WTC11 (cell line): ENCODE results near the gene SAP30BP. TPM values are rescaled to one million over a fixed set of nuclear protein-coding genes. Genes with fewer than 3 reads are reported as not detected.

Experiments
- ATAC-seq: fragments of 200-7000 bp; cut with Tn5 transposase; 2 replicates; pipeline ENCODE4 v1.10.0; 2021; ENCODE audit warnings: mild to moderate bottlenecking, moderate library complexity
- CTCF ChIA-PET: fragments of 300-600 bp; sonication (Branson Sonifier 250); formaldehyde crosslinking; loops from one replicate; lab custom pipeline; 2021; ENCODE audit warnings: antibody characterized with exemption; lab: Charles Lee
- POLR2A ChIA-PET: fragments of 350-600 bp; sonication (Branson Sonifier 250); formaldehyde crosslinking; loops from one replicate; lab custom pipeline; 2021; ENCODE audit warnings: antibody characterized with exemption; lab: Charles Lee
- DNase-seq: peaks from one replicate; pipeline ENCODE4 v3.0.0; 2021; ENCODE audit warnings: low spot score
- H3K27ac Mint-ChIP-seq: 2 replicates; pipeline ENCODE4 v1.8.0; 2021; ENCODE audit warnings: mixed read lengths
- H3K27me3 Mint-ChIP-seq: 2 replicates; pipeline ENCODE4 v1.8.0; 2021; ENCODE audit warnings: low read depth, mild to moderate bottlenecking, moderate library complexity, mixed read lengths
- H3K36me3 Mint-ChIP-seq: 2 replicates; pipeline ENCODE4 v1.8.0; 2021; ENCODE audit warnings: mixed read lengths
- H3K4me1 Mint-ChIP-seq: 2 replicates; pipeline ENCODE4 v1.8.0; 2022; ENCODE audit warnings: mixed read lengths
- H3K4me3 Mint-ChIP-seq: 2 replicates; pipeline ENCODE4 v1.8.0; 2021; ENCODE audit warnings: mild to moderate bottlenecking, moderate library complexity, mixed read lengths
- H3K9me3 Mint-ChIP-seq: 2 replicates; pipeline ENCODE4 v1.8.0; 2021; ENCODE audit warnings: mixed read lengths
- CBFB ChIP-seq: sonication (generic); formaldehyde crosslinking; IDR thresholded peaks from 2 replicates; pipeline ENCODE4 v1.8.1; 2022; ENCODE audit warnings: mild to moderate bottlenecking, low read depth, missing genetic modification reagents
- CREB1 ChIP-seq: sonication (generic); formaldehyde crosslinking; IDR thresholded peaks from 2 replicates; pipeline ENCODE4 v1.8.0; 2023; ENCODE audit warnings: mild to moderate bottlenecking, missing genetic modification reagents
- CREM ChIP-seq: sonication (generic); formaldehyde crosslinking; IDR thresholded peaks from 2 replicates; pipeline ENCODE4 v1.8.1; 2022; ENCODE audit warnings: mild to moderate bottlenecking, missing genetic modification reagents, moderate library complexity
- ELF4 ChIP-seq: sonication (generic); formaldehyde crosslinking; IDR thresholded peaks from 2 replicates; pipeline ENCODE4 v1.8.1; 2022; ENCODE audit warnings: low read depth, mild to moderate bottlenecking, moderate library complexity, missing genetic modification reagents
- ETV6 ChIP-seq: sonication (generic); formaldehyde crosslinking; IDR thresholded peaks from 2 replicates; pipeline ENCODE4 v1.8.1; 2022; ENCODE audit warnings: mild to moderate bottlenecking, missing genetic modification reagents
- MYBL2 ChIP-seq: sonication (generic); formaldehyde crosslinking; IDR thresholded peaks from 2 replicates; pipeline ENCODE4 v1.8.1; 2023; ENCODE audit warnings: mild to moderate bottlenecking, moderate library complexity, missing genetic modification reagents
- NFE2L1 ChIP-seq: sonication (generic); formaldehyde crosslinking; IDR thresholded peaks from 2 replicates; pipeline ENCODE4 v1.8.1; 2023; ENCODE audit warnings: missing genetic modification reagents
- SOX15 ChIP-seq: fragments of 250-450 bp; sonication (Bioruptor Pico); IDR thresholded peaks from 2 replicates; pipeline ENCODE4 v1.9.0; 2021; ENCODE audit warnings: mild to moderate bottlenecking
- ZNF138 ChIP-seq: sonication (generic); formaldehyde crosslinking; conservative IDR thresholded peaks from 2 replicates; pipeline ENCODE4 v1.8.1; 2022; ENCODE audit warnings: mild to moderate bottlenecking, moderate library complexity, missing genetic modification reagents
- ZNF219 ChIP-seq: sonication (generic); formaldehyde crosslinking; IDR thresholded peaks from 2 replicates; pipeline ENCODE4 v1.8.0; 2023; ENCODE audit warnings: missing genetic modification reagents, mild to moderate bottlenecking, borderline replicate concordance
- ZNF263 ChIP-seq: sonication (generic); formaldehyde crosslinking; IDR thresholded peaks from 2 replicates; pipeline ENCODE4 v1.8.1; 2022; ENCODE audit warnings: low read depth, mild to moderate bottlenecking, moderate library complexity, missing genetic modification reagents
- ZNF671 ChIP-seq: fragments of 250-450 bp; sonication (Bioruptor Pico); IDR thresholded peaks from 2 replicates; pipeline ENCODE4 v1.8.0; 2021; ENCODE audit warnings: mild to moderate bottlenecking
- total RNA-seq: library from RNA; stranded (reverse); gene quantifications from 3 replicates; pipeline ENCODE4 v1.2.3, GENCODE V29; 2021
- TF ChIP-seq, protein P1 (sequence below): sonication (generic); formaldehyde crosslinking; IDR thresholded peaks from 2 replicates; pipeline ENCODE4 v1.8.0; 2022; ENCODE audit warnings: mild to moderate bottlenecking, missing genetic modification reagents
- TF ChIP-seq, protein P2 (sequence below): sonication (generic); formaldehyde crosslinking; conservative IDR thresholded peaks from 2 replicates; pipeline ENCODE4 v1.8.1; 2022; ENCODE audit warnings: mild to moderate bottlenecking, missing genetic modification reagents
- TF ChIP-seq, protein P3 (sequence below): sonication (generic); formaldehyde crosslinking; IDR thresholded peaks from 2 replicates; pipeline ENCODE4 v1.8.0; 2023; ENCODE audit warnings: missing genetic modification reagents
- TF ChIP-seq, protein P4 (sequence below): fragments of 250-450 bp; sonication (Bioruptor Pico); IDR thresholded peaks from 2 replicates; pipeline ENCODE4 v1.9.0; 2021; ENCODE audit warnings: mild to moderate bottlenecking
- TF ChIP-seq, protein P5 (sequence below): fragments of 250-450 bp; sonication (Bioruptor Pico); conservative IDR thresholded peaks from 2 replicates; pipeline ENCODE4 v1.9.0; 2021; ENCODE audit warnings: mild to moderate bottlenecking
- TF ChIP-seq, protein P6 (sequence below): sonication (generic); formaldehyde crosslinking; IDR thresholded peaks from 2 replicates; pipeline ENCODE4 v1.8.0; 2023; ENCODE audit warnings: missing genetic modification reagents, mild to moderate bottlenecking, borderline replicate concordance
- TF ChIP-seq, protein P7 (sequence below): sonication (generic); formaldehyde crosslinking; IDR thresholded peaks from 2 replicates; pipeline ENCODE4 v1.8.1; 2022; ENCODE audit warnings: low read depth, mild to moderate bottlenecking, moderate library complexity, missing genetic modification reagents, borderline replicate concordance

SAP30BP gene
- total RNA-seq, 1 experiment from 2014 or later, result 86.8 TPM

DNA sequence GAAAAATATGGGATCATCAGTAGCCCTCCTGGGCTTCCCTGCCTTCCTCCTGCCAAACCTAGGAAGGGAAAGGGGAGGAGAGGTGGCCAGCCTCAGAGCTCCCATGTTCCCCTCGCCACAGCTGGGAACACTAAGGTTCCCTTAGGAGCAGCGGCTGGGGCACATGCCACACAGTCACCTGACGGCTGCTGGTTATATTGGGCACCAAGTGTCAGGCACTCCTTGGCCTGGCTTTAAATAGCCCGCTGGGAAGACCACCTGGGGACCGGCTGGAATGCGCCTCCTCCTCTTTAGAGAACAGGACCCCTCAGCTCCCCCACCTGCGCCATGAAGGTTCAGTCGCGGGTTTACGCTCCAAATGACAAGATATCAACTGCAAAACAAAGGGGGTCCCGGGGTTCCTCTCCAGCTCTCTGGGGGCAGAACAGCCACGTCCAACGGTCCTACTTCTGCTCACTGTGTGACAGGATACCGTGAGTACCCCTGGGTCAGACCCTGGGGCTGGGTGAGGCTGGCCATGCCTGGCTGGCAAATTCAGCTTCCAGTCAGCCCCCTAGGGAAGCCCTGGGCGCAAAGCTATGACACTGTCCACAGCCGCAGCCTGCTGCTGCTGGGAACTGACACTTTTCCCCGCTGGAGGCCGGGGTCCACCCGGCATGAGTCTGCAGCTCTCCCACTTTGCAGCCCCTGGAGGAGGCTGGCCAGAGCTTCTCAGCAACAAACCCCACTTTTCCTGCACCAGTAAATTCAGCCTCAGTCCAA, 30.6 kb upstream of the SAP30BP start:
- no peak overlapping the region for H3K4me3 Mint-ChIP-seq
- no peak for ATAC-seq
- no peak for DNase-seq
- H3K27ac Mint-ChIP-seq, result no peak overlapping the region
- TF ChIP-seq CREB1 (no peak), SOX15 (CRISPR knock-in tag) (no peak), ETV6 (CRISPR knock-in tag) (no peak), CBFB (CRISPR knock-in tag) (no peak), ZNF263 (no peak), ZNF219 (CRISPR knock-in tag) (no peak), NFE2L1 (CRISPR knock-in tag) (no peak), MYBL2 (no peak), ZNF671 (CRISPR knock-in tag) (no peak), ELF4 (no peak), ZNF138 (no peak), CREM (CRISPR knock-in tag) (no peak)
- TF ChIP-seq, protein P1, sequence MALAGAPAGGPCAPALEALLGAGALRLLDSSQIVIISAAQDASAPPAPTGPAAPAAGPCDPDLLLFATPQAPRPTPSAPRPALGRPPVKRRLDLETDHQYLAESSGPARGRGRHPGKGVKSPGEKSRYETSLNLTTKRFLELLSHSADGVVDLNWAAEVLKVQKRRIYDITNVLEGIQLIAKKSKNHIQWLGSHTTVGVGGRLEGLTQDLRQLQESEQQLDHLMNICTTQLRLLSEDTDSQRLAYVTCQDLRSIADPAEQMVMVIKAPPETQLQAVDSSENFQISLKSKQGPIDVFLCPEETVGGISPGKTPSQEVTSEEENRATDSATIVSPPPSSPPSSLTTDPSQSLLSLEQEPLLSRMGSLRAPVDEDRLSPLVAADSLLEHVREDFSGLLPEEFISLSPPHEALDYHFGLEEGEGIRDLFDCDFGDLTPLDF, result no peak
- TF ChIP-seq, protein P2, sequence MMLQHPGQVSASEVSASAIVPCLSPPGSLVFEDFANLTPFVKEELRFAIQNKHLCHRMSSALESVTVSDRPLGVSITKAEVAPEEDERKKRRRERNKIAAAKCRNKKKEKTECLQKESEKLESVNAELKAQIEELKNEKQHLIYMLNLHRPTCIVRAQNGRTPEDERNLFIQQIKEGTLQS (CRISPR knock-in tag), result no peak
- TF ChIP-seq, protein P3, sequence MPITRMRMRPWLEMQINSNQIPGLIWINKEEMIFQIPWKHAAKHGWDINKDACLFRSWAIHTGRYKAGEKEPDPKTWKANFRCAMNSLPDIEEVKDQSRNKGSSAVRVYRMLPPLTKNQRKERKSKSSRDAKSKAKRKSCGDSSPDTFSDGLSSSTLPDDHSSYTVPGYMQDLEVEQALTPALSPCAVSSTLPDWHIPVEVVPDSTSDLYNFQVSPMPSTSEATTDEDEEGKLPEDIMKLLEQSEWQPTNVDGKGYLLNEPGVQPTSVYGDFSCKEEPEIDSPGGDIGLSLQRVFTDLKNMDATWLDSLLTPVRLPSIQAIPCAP (CRISPR knock-in tag), result no peak
- TF ChIP-seq, protein P4, sequence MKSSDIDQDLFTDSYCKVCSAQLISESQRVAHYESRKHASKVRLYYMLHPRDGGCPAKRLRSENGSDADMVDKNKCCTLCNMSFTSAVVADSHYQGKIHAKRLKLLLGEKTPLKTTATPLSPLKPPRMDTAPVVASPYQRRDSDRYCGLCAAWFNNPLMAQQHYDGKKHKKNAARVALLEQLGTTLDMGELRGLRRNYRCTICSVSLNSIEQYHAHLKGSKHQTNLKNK (CRISPR knock-in tag), result no peak
- TF ChIP-seq, protein P5, sequence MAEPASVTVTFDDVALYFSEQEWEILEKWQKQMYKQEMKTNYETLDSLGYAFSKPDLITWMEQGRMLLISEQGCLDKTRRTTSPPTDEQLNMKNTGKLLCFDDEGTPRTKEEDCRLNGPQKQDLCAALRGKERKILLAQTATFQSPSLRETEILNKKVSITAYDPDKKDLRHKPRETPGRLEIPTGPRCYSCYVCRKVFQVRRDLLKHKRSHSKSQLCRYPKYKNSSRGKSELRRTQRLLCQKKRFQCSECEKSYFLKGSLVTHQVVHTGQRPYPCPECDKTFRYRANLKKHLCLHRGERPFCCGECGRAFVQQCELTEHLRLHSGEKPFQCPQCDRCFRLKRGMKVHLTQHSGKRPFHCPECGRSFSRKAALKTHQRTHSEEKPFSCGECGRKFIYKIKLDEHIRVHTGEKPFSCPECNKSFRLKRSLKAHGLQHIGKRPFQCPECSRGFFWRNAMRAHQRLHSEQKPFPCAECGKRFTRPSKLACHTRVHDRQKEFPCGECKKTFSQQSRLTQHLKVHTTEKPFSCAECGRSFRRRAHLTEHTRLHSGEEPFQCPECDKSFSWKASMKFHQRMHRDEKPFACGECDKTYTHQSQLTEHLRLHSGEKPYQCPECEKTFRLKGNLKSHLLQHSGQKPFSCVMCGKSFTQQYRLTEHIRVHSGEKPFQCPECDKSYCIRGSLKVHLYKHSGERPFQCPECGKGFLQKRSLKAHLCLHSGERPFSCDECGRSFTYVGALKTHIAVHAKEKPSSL (CRISPR knock-in tag), result no peak
- TF ChIP-seq, protein P6, sequence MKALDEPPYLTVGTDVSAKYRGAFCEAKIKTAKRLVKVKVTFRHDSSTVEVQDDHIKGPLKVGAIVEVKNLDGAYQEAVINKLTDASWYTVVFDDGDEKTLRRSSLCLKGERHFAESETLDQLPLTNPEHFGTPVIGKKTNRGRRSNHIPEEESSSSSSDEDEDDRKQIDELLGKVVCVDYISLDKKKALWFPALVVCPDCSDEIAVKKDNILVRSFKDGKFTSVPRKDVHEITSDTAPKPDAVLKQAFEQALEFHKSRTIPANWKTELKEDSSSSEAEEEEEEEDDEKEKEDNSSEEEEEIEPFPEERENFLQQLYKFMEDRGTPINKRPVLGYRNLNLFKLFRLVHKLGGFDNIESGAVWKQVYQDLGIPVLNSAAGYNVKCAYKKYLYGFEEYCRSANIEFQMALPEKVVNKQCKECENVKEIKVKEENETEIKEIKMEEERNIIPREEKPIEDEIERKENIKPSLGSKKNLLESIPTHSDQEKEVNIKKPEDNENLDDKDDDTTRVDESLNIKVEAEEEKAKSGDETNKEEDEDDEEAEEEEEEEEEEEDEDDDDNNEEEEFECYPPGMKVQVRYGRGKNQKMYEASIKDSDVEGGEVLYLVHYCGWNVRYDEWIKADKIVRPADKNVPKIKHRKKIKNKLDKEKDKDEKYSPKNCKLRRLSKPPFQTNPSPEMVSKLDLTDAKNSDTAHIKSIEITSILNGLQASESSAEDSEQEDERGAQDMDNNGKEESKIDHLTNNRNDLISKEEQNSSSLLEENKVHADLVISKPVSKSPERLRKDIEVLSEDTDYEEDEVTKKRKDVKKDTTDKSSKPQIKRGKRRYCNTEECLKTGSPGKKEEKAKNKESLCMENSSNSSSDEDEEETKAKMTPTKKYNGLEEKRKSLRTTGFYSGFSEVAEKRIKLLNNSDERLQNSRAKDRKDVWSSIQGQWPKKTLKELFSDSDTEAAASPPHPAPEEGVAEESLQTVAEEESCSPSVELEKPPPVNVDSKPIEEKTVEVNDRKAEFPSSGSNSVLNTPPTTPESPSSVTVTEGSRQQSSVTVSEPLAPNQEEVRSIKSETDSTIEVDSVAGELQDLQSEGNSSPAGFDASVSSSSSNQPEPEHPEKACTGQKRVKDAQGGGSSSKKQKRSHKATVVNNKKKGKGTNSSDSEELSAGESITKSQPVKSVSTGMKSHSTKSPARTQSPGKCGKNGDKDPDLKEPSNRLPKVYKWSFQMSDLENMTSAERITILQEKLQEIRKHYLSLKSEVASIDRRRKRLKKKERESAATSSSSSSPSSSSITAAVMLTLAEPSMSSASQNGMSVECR, result no peak
- TF ChIP-seq, protein P7, sequence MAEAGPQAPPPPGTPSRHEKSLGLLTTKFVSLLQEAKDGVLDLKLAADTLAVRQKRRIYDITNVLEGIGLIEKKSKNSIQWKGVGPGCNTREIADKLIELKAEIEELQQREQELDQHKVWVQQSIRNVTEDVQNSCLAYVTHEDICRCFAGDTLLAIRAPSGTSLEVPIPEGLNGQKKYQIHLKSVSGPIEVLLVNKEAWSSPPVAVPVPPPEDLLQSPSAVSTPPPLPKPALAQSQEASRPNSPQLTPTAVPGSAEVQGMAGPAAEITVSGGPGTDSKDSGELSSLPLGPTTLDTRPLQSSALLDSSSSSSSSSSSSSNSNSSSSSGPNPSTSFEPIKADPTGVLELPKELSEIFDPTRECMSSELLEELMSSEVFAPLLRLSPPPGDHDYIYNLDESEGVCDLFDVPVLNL (CRISPR knock-in tag), result no peak
- ChIA-PET CTCF (interaction anchor here (0.7 to 11.9 kb wide), 8 partner anchors 15 to 194 kb away, joined by 3 to 456 read pairs (median 8); a partner anchor contains a TSS), POLR2A (interaction anchor here (1.5 kb wide), 1 partner anchor 35 kb away, joined by 3 read pairs; no protein-coding TSS in a partner anchor)
- no peaks in the 10 kb centered on the region for H3K36me3 Mint-ChIP-seq
- H3K27me3 Mint-ChIP-seq, result no peaks in the 10 kb centered on the region
- no peaks in the 10 kb centered on the region for H3K9me3 Mint-ChIP-seq
- peaks cover 11% of the 10 kb centered on the region for H3K4me1 Mint-ChIP-seq
